ENCODE data around the gene SEMA3E. TPM values are rescaled to one million over a fixed set of nuclear protein-coding genes. Genes with fewer than 3 reads are reported as not detected.

The SEMA3E gene
- total RNA-seq, 1 experiment from 2014 or later: not detected

- H3K4me3 ChIP-seq (ENCODE audit: low read length): no peak overlapping the region
- DNase-seq: no peak
- no peaks in the 10 kb centered on the region for H4K20me1 ChIP-seq (ENCODE audit: insufficient read depth, low read depth, low read length)
- no peaks in the 10 kb centered on the region for H3K27me3 ChIP-seq (ENCODE audit: low read length)
- H3K4me2 ChIP-seq (ENCODE audit: low read depth, low read length, poor library complexity, severe bottlenecking): no peak overlapping the region
- no peaks in the 10 kb centered on the region for H3K4me1 ChIP-seq (ENCODE audit: low read length)
- H3K9me2 ChIP-seq (replicated peaks; ENCODE audit: insufficient read depth, low read length): no peaks in the 10 kb centered on the region
- H3K9me3 ChIP-seq (ENCODE audit: low read length): peaks cover 5% of the 10 kb centered on the region
- no peak overlapping the region for H2AFZ ChIP-seq (ENCODE audit: low read length)
- H3K36me3 ChIP-seq (ENCODE audit: insufficient read depth, low read length): no peaks in the 10 kb centered on the region
- H3K79me2 ChIP-seq (ENCODE audit: low read length): no peaks in the 10 kb centered on the region
- no peak overlapping the region for H3K9ac ChIP-seq (ENCODE audit: low read length)
- no peak overlapping the region for H3K27ac ChIP-seq (ENCODE audit: low read length)
Observed at GRCh38 chr7:83599131-83599530, 49.8 kb downstream of the SEMA3E start.

- H3K27ac ChIP-seq (ENCODE audit: low read length): no peak overlapping the region
- H3K4me3 ChIP-seq (ENCODE audit: low read length): no peak overlapping the region
- no peaks in the 10 kb centered on the region for H3K27me3 ChIP-seq (ENCODE audit: low read length)
- no peak overlapping the region for H3K4me2 ChIP-seq (ENCODE audit: low read depth, low read length, poor library complexity, severe bottlenecking)
- DNase-seq: no peak
- H3K9me3 ChIP-seq (ENCODE audit: low read length): peaks cover 16% of the 10 kb centered on the region
- no peaks in the 10 kb centered on the region for H3K9me2 ChIP-seq (replicated peaks; ENCODE audit: insufficient read depth, low read length)
- H3K4me1 ChIP-seq (ENCODE audit: low read length): no peaks in the 10 kb centered on the region
- no peak overlapping the region for H2AFZ ChIP-seq (ENCODE audit: low read length)
- no peaks in the 10 kb centered on the region for H3K79me2 ChIP-seq (ENCODE audit: low read length)
- no peaks in the 10 kb centered on the region for H3K36me3 ChIP-seq (ENCODE audit: insufficient read depth, low read length)
- no peaks in the 10 kb centered on the region for H4K20me1 ChIP-seq (ENCODE audit: insufficient read depth, low read depth, low read length)
- H3K9ac ChIP-seq (ENCODE audit: low read length): no peak overlapping the region
Observed at GRCh38 chr7:83593921-83594475, 54.9 kb downstream of the SEMA3E start.

- H3K4me3 ChIP-seq (ENCODE audit: low read length): no peak overlapping the region
- no peaks in the 10 kb centered on the region for H3K4me1 ChIP-seq (ENCODE audit: low read length)
- DNase-seq: no peak
- no peak overlapping the region for H2AFZ ChIP-seq (ENCODE audit: low read length)
- H3K27ac ChIP-seq (ENCODE audit: low read length): no peak overlapping the region
- H3K4me2 ChIP-seq (ENCODE audit: low read depth, low read length, poor library complexity, severe bottlenecking): no peak overlapping the region
- no peaks in the 10 kb centered on the region for H3K9me2 ChIP-seq (replicated peaks; ENCODE audit: insufficient read depth, low read length)
- H3K27me3 ChIP-seq (ENCODE audit: low read length): no peaks in the 10 kb centered on the region
- H3K9me3 ChIP-seq (ENCODE audit: low read length): peaks cover 32% of the 10 kb centered on the region
- H3K79me2 ChIP-seq (ENCODE audit: low read length): no peaks in the 10 kb centered on the region
- H3K36me3 ChIP-seq (ENCODE audit: insufficient read depth, low read length): no peaks in the 10 kb centered on the region
- no peak overlapping the region for H3K9ac ChIP-seq (ENCODE audit: low read length)
- no peaks in the 10 kb centered on the region for H4K20me1 ChIP-seq (ENCODE audit: insufficient read depth, low read depth, low read length)
Observed at GRCh38 chr7:83588602-83589240, 60.2 kb downstream of the SEMA3E start.

- H3K4me2 ChIP-seq (ENCODE audit: low read depth, low read length, poor library complexity, severe bottlenecking): no peak overlapping the region
- no peaks in the 10 kb centered on the region for H3K4me1 ChIP-seq (ENCODE audit: low read length)
- no peaks in the 10 kb centered on the region for H4K20me1 ChIP-seq (ENCODE audit: insufficient read depth, low read depth, low read length)
- no peak overlapping the region for H3K4me3 ChIP-seq (ENCODE audit: low read length)
- no peak for DNase-seq
- peaks cover 40% of the 10 kb centered on the region for H3K9me3 ChIP-seq (ENCODE audit: low read length)
- no peaks in the 10 kb centered on the region for H3K79me2 ChIP-seq (ENCODE audit: low read length)
- H3K27ac ChIP-seq (ENCODE audit: low read length): no peak overlapping the region
- H3K9ac ChIP-seq (ENCODE audit: low read length): no peak overlapping the region
- no peaks in the 10 kb centered on the region for H3K27me3 ChIP-seq (ENCODE audit: low read length)
- H3K9me2 ChIP-seq (replicated peaks; ENCODE audit: insufficient read depth, low read length): no peaks in the 10 kb centered on the region
- H3K36me3 ChIP-seq (ENCODE audit: insufficient read depth, low read length): no peaks in the 10 kb centered on the region
- no peak overlapping the region for H2AFZ ChIP-seq (ENCODE audit: low read length)
Observed at GRCh38 chr7:83586281-83586680, 62.7 kb downstream of the SEMA3E start.

GRCh38 chr7:83581667-83582435 is 67.1 kb downstream of the SEMA3E start:
- Histone ChIP-seq H3K9ac (ENCODE audit: low read length) (no peak overlapping the region), H3K4me1 (ENCODE audit: low read length) (no peaks in the 10 kb centered on the region), H3K79me2 (ENCODE audit: low read length) (no peaks in the 10 kb centered on the region), H3K4me3 (ENCODE audit: low read length) (no peak overlapping the region), H3K27me3 (ENCODE audit: low read length) (no peaks in the 10 kb centered on the region), H3K4me2 (ENCODE audit: low read depth, low read length, poor library complexity, severe bottlenecking) (no peak overlapping the region), H3K9me3 (ENCODE audit: low read length) (peaks cover 42% of the 10 kb centered on the region), H3K9me2 (replicated peaks; ENCODE audit: insufficient read depth, low read length) (no peaks in the 10 kb centered on the region), H2AFZ (ENCODE audit: low read length) (no peak overlapping the region), H3K27ac (ENCODE audit: low read length) (no peak overlapping the region), H3K36me3 (ENCODE audit: insufficient read depth, low read length) (no peaks in the 10 kb centered on the region), H4K20me1 (ENCODE audit: insufficient read depth, low read depth, low read length) (no peaks in the 10 kb centered on the region)
- no peak for DNase-seq

- Histone ChIP-seq H3K27me3 (ENCODE audit: low read length) (no peaks in the 10 kb centered on the region), H3K9ac (ENCODE audit: low read length) (no peak overlapping the region), H3K4me1 (ENCODE audit: low read length) (no peaks in the 10 kb centered on the region), H3K4me2 (ENCODE audit: low read depth, low read length, poor library complexity, severe bottlenecking) (no peak overlapping the region), H4K20me1 (ENCODE audit: insufficient read depth, low read depth, low read length) (no peaks in the 10 kb centered on the region), H3K4me3 (ENCODE audit: low read length) (no peak overlapping the region), H3K79me2 (ENCODE audit: low read length) (no peaks in the 10 kb centered on the region), H3K9me2 (replicated peaks; ENCODE audit: insufficient read depth, low read length) (no peaks in the 10 kb centered on the region), H3K36me3 (ENCODE audit: insufficient read depth, low read length) (no peaks in the 10 kb centered on the region), H2AFZ (ENCODE audit: low read length) (no peak overlapping the region), H3K9me3 (ENCODE audit: low read length) (peaks cover 30% of the 10 kb centered on the region), H3K27ac (ENCODE audit: low read length) (no peak overlapping the region)
- no peak for DNase-seq
Observed at GRCh38 chr7:83579740-83580139, 69.2 kb downstream of the SEMA3E start.

GRCh38 chr7:83575436-83575835 is 73.5 kb downstream of the SEMA3E start:
- no peaks in the 10 kb centered on the region for H3K27me3 ChIP-seq (ENCODE audit: low read length)
- peaks cover 19% of the 10 kb centered on the region for H3K9me3 ChIP-seq (ENCODE audit: low read length)
- no peak overlapping the region for H3K9ac ChIP-seq (ENCODE audit: low read length)
- H3K9me2 ChIP-seq (replicated peaks; ENCODE audit: insufficient read depth, low read length): no peaks in the 10 kb centered on the region
- no peak overlapping the region for H3K27ac ChIP-seq (ENCODE audit: low read length)
- no peak overlapping the region for H3K4me3 ChIP-seq (ENCODE audit: low read length)
- H2AFZ ChIP-seq (ENCODE audit: low read length): no peak overlapping the region
- H3K79me2 ChIP-seq (ENCODE audit: low read length): no peaks in the 10 kb centered on the region
- no peak for DNase-seq
- no peak overlapping the region for H3K4me2 ChIP-seq (ENCODE audit: low read depth, low read length, poor library complexity, severe bottlenecking)
- H4K20me1 ChIP-seq (ENCODE audit: insufficient read depth, low read depth, low read length): no peaks in the 10 kb centered on the region
- H3K36me3 ChIP-seq (ENCODE audit: insufficient read depth, low read length): no peaks in the 10 kb centered on the region
- no peaks in the 10 kb centered on the region for H3K4me1 ChIP-seq (ENCODE audit: low read length)

- Histone ChIP-seq H3K27me3 (ENCODE audit: low read length) (no peaks in the 10 kb centered on the region), H3K4me2 (ENCODE audit: low read depth, low read length, poor library complexity, severe bottlenecking) (no peak overlapping the region), H3K4me1 (ENCODE audit: low read length) (no peaks in the 10 kb centered on the region), H3K9me2 (replicated peaks; ENCODE audit: insufficient read depth, low read length) (no peaks in the 10 kb centered on the region), H4K20me1 (ENCODE audit: insufficient read depth, low read depth, low read length) (no peaks in the 10 kb centered on the region), H3K9me3 (ENCODE audit: low read length) (peaks cover 17% of the 10 kb centered on the region), H3K27ac (ENCODE audit: low read length) (no peak overlapping the region), H3K9ac (ENCODE audit: low read length) (no peak overlapping the region), H3K4me3 (ENCODE audit: low read length) (no peak overlapping the region), H3K36me3 (ENCODE audit: insufficient read depth, low read length) (no peaks in the 10 kb centered on the region), H2AFZ (ENCODE audit: low read length) (no peak overlapping the region), H3K79me2 (ENCODE audit: low read length) (no peaks in the 10 kb centered on the region)
- no peak for DNase-seq
Observed at GRCh38 chr7:83574616-83575015, 74.3 kb downstream of the SEMA3E start.

Data from Karpas-422 (cell line).